HEK293T (cell line): ENCODE data around the gene AKR1A1.

Experiments used
- CTCF ChIA-PET: fragments of 350-600 bp; formaldehyde crosslinking; extraction: SDS; loops from one replicate; lab custom pipeline; 2021; ENCODE audit warnings: antibody characterized with exemption, inconsistent platforms; lab: Yijun Ruan, JAX
- POLR2A ChIA-PET: fragments of 350-600 bp; formaldehyde crosslinking; extraction: SDS; loops from one replicate; lab custom pipeline; 2020; ENCODE audit warnings: antibody characterized with exemption, inconsistent platforms; lab: Yijun Ruan, JAX
- DNase-seq: peaks from one replicate; pipeline ENCODE4 v3.0.0; 2012; ENCODE audit warnings: mixed read lengths; ENCODE audit errors: extremely low spot score
- ARNT ChIP-seq: fragments of 450-650 bp; IDR thresholded peaks from 2 replicates; pipeline ENCODE4 v1.6.1; 2017; ENCODE audit warnings: mild to moderate bottlenecking
- BHLHE40 ChIP-seq: fragments of 450-650 bp; IDR thresholded peaks from 2 replicates; pipeline ENCODE4 v1.6.1; 2016; ENCODE audit warnings: mild to moderate bottlenecking, moderate library complexity, borderline replicate concordance
- CTBP1 ChIP-seq: fragments of 450-650 bp; IDR thresholded peaks from 2 replicates; pipeline ENCODE4 v1.6.1; 2016; ENCODE audit warnings: borderline replicate concordance
- ELF4 ChIP-seq: fragments of 450-650 bp; IDR thresholded peaks from 2 replicates; pipeline ENCODE4 v1.6.1; 2017; ENCODE audit warnings: antibody characterized with exemption
- FOXA1 ChIP-seq: fragments of 450-650 bp; IDR thresholded peaks from 2 replicates; pipeline ENCODE4 v1.6.1; 2016; ENCODE audit warnings: mild to moderate bottlenecking
- FOXK2 ChIP-seq: fragments of 450-650 bp; IDR thresholded peaks from 2 replicates; pipeline ENCODE4 v1.6.1; 2016; ENCODE audit warnings: mild to moderate bottlenecking
- FOXM1 ChIP-seq: fragments of 450-650 bp; IDR thresholded peaks from 2 replicates; pipeline ENCODE4 v1.6.1; 2017; ENCODE audit warnings: mild to moderate bottlenecking, borderline replicate concordance
- HDGF ChIP-seq: fragments of 450-650 bp; IDR thresholded peaks from 2 replicates; pipeline ENCODE4 v1.6.1; 2017; ENCODE audit warnings: antibody characterized with exemption, borderline replicate concordance
- L3MBTL2 ChIP-seq: fragments of 450-650 bp; conservative IDR thresholded peaks from 2 replicates; pipeline ENCODE4 v1.6.1; 2016; ENCODE audit warnings: mild to moderate bottlenecking
- LEF1 ChIP-seq: fragments of 450-650 bp; IDR thresholded peaks from 2 replicates; pipeline ENCODE4 v1.6.1; 2017; ENCODE audit warnings: mild to moderate bottlenecking, borderline replicate concordance
- NFRKB ChIP-seq: fragments of 450-650 bp; IDR thresholded peaks from 2 replicates; pipeline ENCODE4 v1.6.1; 2016; ENCODE audit warnings: mild to moderate bottlenecking, moderate library complexity
- PKNOX1 ChIP-seq: fragments of 450-650 bp; IDR thresholded peaks from 2 replicates; pipeline ENCODE4 v1.6.1; 2016
- SP1 ChIP-seq: fragments of 450-650 bp; IDR thresholded peaks from 2 replicates; pipeline ENCODE4 v1.6.1; 2017
- SUZ12 ChIP-seq: fragments of 450-650 bp; IDR thresholded peaks from 2 replicates; pipeline ENCODE4 v1.6.1; 2016; ENCODE audit warnings: mild to moderate bottlenecking
- TARDBP ChIP-seq: fragments of 450-650 bp; IDR thresholded peaks from 2 replicates; pipeline ENCODE4 v1.6.1; 2016
- ZNF384 ChIP-seq: fragments of 450-650 bp; IDR thresholded peaks from 2 replicates; pipeline ENCODE4 v1.6.1; 2016

AKR1A1 gene

GRCh38 chr1:45570631-45571030, 20.0 kb downstream of the AKR1A1 start:
- TF ChIP-seq FOXA1 = no peak
- TF ChIP-seq NFRKB = no peak
- TF ChIP-seq ARNT = no peak
- CTCF ChIA-PET = interaction anchor here (0.6 to 5.7 kb wide), 6 partner anchors 11 to 210 kb away, joined by 3 to 46 read pairs (median 4); partner anchors contain the start of gene AKR1A1
- POLR2A ChIA-PET = interaction anchor here (1.5 to 5.6 kb wide), 3 partner anchors 13 to 231 kb away, joined by 3 to 40 read pairs (median 12); partner anchors contain the start of genes MUTYH, PRDX1 and TOE1
- DNase-seq = no peak

- no peak for DNase-seq
- no peak for TF ChIP-seq CTBP1
- no peak for TF ChIP-seq SP1
- no peak for TF ChIP-seq FOXA1
- no peak for TF ChIP-seq PKNOX1
- TF ChIP-seq FOXM1 = no peak
- no peak for TF ChIP-seq SUZ12
- no peak for TF ChIP-seq ELF4
- no peak for TF ChIP-seq BHLHE40
- no peak for TF ChIP-seq FOXK2
- no peak for TF ChIP-seq LEF1
- ChIA-PET CTCF (no interaction called here), POLR2A (no interaction called here)
These were observed 22.7 kb downstream of the AKR1A1 start for GRCh38 chr1:45573231-45573804.

DNA sequence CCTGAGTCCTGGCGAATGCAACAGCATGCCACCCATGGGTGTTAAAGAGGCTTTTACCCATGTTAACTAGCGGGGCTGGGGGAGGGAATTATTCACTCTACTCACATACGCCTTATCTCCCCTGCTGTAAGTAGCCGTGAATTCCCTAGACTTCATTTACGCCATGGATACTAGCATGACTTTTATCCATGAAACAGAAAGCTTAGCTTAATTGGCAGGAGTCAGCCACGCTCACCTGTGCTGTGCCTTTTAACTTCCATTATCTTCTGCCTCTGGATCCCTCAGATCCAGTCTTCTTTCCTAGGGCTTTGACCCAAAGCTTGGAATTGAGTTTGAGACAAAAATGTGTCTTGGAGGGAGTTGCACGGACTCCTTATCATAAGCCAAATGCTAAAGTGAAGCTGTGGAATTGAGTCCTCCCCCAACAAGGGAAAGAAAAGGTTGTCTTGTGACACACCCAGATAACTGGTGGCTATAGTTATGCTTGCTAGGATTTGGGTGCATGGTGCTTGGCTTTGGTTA, 23.5 kb downstream of the AKR1A1 start:
- no peak for DNase-seq
- no peak for TF ChIP-seq FOXA1
- TF ChIP-seq L3MBTL2 = no peak
- no peak for TF ChIP-seq ARNT
- no peak for TF ChIP-seq FOXM1
- TF ChIP-seq BHLHE40 = no peak
- TF ChIP-seq HDGF = no peak
- TF ChIP-seq TARDBP = no peak
- TF ChIP-seq PKNOX1 = no peak
- no peak for TF ChIP-seq SP1
- TF ChIP-seq ELF4 = no peak
- CTCF ChIA-PET = interaction anchor here (0.7 kb wide), 1 partner anchor 62 kb away, joined by 3 read pairs; no protein-coding TSS in a partner anchor
- POLR2A ChIA-PET = interaction anchor here (1.4 to 1.5 kb wide), 2 partner anchors 10 to 53 kb away, joined by 3 to 6 read pairs; partner anchors contain the start of gene PRDX1

DNA sequence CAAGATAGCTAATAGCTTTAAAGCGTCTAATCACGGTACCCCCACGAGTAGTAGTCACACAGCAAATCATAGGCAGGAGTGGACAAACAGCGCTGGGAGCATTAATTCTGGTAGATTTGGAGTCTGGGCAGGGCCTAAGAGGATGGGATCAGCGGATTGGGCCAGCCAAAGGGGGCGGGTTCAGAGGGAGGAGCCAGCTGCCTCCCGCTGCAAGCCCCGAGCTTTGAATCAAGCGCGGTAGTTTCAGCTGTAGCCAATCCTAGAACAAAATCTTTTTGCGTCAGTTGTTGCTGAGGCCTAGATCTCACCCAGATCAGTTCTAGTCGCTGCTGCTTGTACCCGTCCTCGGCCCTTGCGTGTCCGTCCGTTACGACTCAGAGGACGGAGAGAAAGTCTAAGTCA, 32.6 kb downstream of the AKR1A1 start:
- ChIA-PET CTCF (interaction anchor here (0.5 to 0.8 kb wide), 2 partner anchors 223 to 738 kb away, joined by 3 read pairs; no protein-coding TSS in a partner anchor), POLR2A (interaction anchor here (0.6 to 7.0 kb wide), 15 partner anchors 11 to 861 kb away, joined by 3 to 47 read pairs (median 6); partner anchors contain the start of genes AKR1A1, CCDC163, MMACHC and MUTYH)
- no peak for TF ChIP-seq FOXA1
- no peak for TF ChIP-seq CTBP1
- TF ChIP-seq LEF1 = no peak
- no peak for TF ChIP-seq ZNF384
- TF ChIP-seq BHLHE40 = no peak
- no peak for TF ChIP-seq SP1
- TF ChIP-seq SUZ12 = no peak
- TF ChIP-seq TARDBP = no peak
- no peak for TF ChIP-seq ELF4
- no peak for TF ChIP-seq ARNT
- TF ChIP-seq HDGF = no peak
- no peak for TF ChIP-seq PKNOX1
- no peak for TF ChIP-seq FOXK2
- TF ChIP-seq L3MBTL2 = no peak
- DNase-seq = peak; percentile 98

DNA sequence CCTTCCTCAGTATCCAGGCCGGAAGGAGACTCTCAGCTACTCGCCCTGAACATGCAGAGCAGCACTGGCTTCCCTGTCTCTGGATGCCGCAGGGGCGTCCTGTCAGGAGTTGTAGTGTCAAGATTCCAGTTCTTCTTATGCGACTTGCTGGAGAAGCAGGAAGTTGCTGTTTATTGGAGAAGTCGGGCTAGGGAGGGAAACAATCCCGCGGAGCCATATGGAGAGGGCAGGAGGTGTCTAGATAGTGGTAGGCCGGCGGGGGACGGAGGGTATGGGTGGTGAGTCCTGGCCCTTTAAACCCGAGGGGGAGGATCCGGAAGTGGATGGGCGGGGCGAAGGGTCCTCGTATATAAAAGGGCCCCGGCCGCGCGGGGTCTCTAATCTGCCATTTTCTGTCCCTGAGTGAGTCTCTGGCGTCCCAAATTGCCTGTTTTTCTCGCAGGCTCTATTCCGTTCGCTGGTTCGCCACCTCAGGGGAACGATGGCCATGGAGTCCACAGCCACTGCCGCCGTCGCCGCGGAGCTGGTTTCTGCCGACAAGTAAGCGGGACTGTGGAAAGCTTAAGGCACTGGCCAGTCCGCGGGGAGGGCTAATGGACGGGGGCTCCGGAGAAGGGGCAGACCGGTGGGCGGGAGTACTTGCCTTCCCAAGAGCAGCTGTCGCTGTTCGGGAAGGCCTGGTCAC, 33.2 kb downstream of the AKR1A1 start, which contains the start of gene NASP:
NASP (plus strand) TSS at position 376 of the 685 bp plus-strand sequence; CDS start at position 482, 106 bp downstream.
- TF ChIP-seq BHLHE40 = no peak
- TF ChIP-seq ELF4 = peak; percentile 89
- TF ChIP-seq NFRKB = peak; percentile 53
- TF ChIP-seq SP1 = no peak
- peak; percentile 88 for DNase-seq
- ChIA-PET CTCF (interaction anchor here (0.5 to 0.8 kb wide), 3 partner anchors 17 to 738 kb away, joined by 3 to 5 read pairs (median 3); no protein-coding TSS in a partner anchor), POLR2A (interaction anchor here (0.6 to 7.0 kb wide), 24 partner anchors 9 to 301 kb away, joined by 3 to 47 read pairs (median 4); partner anchors contain the start of genes AKR1A1, CCDC163, GPBP1L1 and IPP)

DNA sequence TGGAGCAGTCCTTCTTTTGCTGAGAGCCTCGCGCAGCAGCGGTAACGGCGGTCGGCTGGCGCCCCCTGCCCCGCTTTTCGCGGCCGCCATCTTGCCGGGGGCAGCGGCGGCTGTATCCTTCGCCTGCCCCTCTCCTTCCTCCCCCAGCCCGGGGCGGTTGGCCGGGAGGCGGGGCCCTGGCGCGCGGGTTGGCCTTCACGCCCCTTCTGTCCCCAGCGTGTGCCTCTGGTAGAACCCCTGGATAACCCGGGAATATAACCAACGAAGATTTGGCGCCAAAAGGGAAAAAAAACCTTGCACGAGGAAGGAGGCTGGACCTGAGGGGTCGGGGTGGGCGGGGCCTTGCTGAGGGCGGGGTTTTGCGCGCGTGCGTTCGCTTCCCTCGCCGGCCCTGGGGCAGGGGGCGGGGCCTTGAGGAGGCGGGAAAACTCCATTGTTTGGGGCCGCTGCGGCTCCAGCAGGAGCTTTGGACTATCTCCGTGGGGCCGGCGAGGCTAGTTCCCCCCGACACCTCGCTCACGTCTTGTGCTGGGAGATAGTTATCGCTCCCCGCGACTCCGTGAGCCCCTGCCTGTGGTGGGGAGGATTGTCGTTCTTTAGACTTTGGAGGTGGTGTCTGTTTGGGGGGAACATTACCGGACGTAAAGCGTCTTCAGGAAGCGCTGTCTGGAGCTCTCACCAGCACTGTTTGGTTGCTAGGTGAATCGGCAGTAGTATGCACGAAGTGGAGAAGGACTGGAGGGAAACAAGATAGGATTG, 33.9 kb downstream of the AKR1A1 start:
- ChIA-PET POLR2A (interaction anchor here (0.6 to 7.0 kb wide), 22 partner anchors 10 to 300 kb away, joined by 3 to 47 read pairs (median 4); partner anchors contain the start of genes AKR1A1, CCDC163, GPBP1L1 and IPP), CTCF (interaction anchor here (1.0 kb wide), 1 partner anchor 92 kb away, joined by 4 read pairs; no protein-coding TSS in a partner anchor)
- DNase-seq = peak; percentile 90
- TF ChIP-seq ZNF384 = peak; percentile 69; the same call in 1 of the 2 replicates
- TF ChIP-seq L3MBTL2 = peak; percentile 83
- TF ChIP-seq FOXA1 = no peak
